H1 (cell line): Measurements from ENCODE around the gene RNF220. TPM values are rescaled to one million over a fixed set of nuclear protein-coding genes. Genes with fewer than 3 reads are reported as not detected.

Source experiments
- CTCF ChIA-PET: fragments of 300-600 bp; sonication (Branson Sonifier 250); formaldehyde crosslinking; loops from one replicate; lab custom pipeline; 2021; ENCODE audit not compliant: partially characterized antibody; lab: Charles Lee
- POLR2A ChIA-PET: fragments of 300-600 bp; sonication (Branson Sonifier 250); formaldehyde crosslinking; loops from one replicate; lab custom pipeline; 2021; ENCODE audit warnings: inconsistent platforms; ENCODE audit not compliant: partially characterized antibody; lab: Charles Lee
- DNase-seq, 2 experiments: peaks; one replicate each; pipeline versions ENCODE4 v3.0.0 to v3.0.0-alpha.2; 2010 to 2022; ENCODE audit warnings: low spot score in 2 of 2, low read depth in 1 of 2, mixed read lengths in 1 of 2
- FAIRE-seq: peaks from 2 replicates; lab custom pipeline; 2011; peaks lifted over from hg19 to GRCh38; lab: Jason Lieb, UNC
- H2AFZ ChIP-seq: 2 replicates; pipeline ENCODE4 v1.8.1; 2012; ENCODE audit warnings: low read length, inconsistent platforms
- H2AK5ac ChIP-seq: 2 replicates; pipeline ENCODE4 v1.6.1; 2013; ENCODE audit warnings: low read depth, low read length
- H2BK120ac ChIP-seq: replicated peaks from 2 replicates; pipeline ENCODE3; 2013; ENCODE audit warnings: low read depth, low read length, inconsistent platforms
- H2BK12ac ChIP-seq: 2 replicates; pipeline ENCODE4 v1.6.1; 2013; ENCODE audit warnings: low read depth, low read length
- H2BK15ac ChIP-seq: 2 replicates; pipeline ENCODE4 v1.6.1; 2013; ENCODE audit warnings: low read length
- H2BK20ac ChIP-seq: 2 replicates; pipeline ENCODE4 v1.6.1; 2013; ENCODE audit warnings: low read length
- H2BK5ac ChIP-seq: 2 replicates; pipeline ENCODE4 v1.6.1; 2013; ENCODE audit warnings: low read depth, low read length
- H3K14ac ChIP-seq: 2 replicates; pipeline ENCODE4 v1.6.1; 2013; ENCODE audit warnings: inconsistent platforms; ENCODE audit not compliant: insufficient read length
- H3K18ac ChIP-seq: 2 replicates; pipeline ENCODE4 v1.6.1; 2013; ENCODE audit warnings: low read length; ENCODE audit errors: extremely low read depth
- H3K23ac ChIP-seq: 2 replicates; pipeline ENCODE4 v1.6.1; 2013; ENCODE audit warnings: inconsistent platforms; ENCODE audit not compliant: insufficient read length
- H3K23me2 ChIP-seq: 2 replicates; pipeline ENCODE4 v1.6.1; 2013; ENCODE audit warnings: low read depth, low read length
- H3K27ac ChIP-seq: 2 replicates; pipeline ENCODE4 v1.6.1; 2011; ENCODE audit warnings: low read depth, low read length, inconsistent platforms
- H3K27me3 ChIP-seq, 4 experiments: replicated peaks in 1 of 4; 1 replicate in 1 of 4; 2 replicates in 3 of 4; pipeline versions ENCODE4 v1.6.1 to v1.8.1; 2011 to 2013; ENCODE audit warnings: low read length in 3 of 4, mild to moderate bottlenecking in 3 of 4, inconsistent platforms in 2 of 4, mixed read lengths in 2 of 4, moderate library complexity in 1 of 4; ENCODE audit not compliant: control insufficient read depth in 3 of 4, insufficient read depth in 3 of 4; ENCODE audit errors: extremely low read depth in 1 of 4
- H3K36me3 ChIP-seq, 4 experiments: 2 replicates each; pipeline versions ENCODE4 v1.6.1 to v1.8.1; 2011 to 2013; ENCODE audit warnings: mild to moderate bottlenecking in 4 of 4, low read length in 3 of 4, moderate library complexity in 2 of 4, control low read depth in 1 of 4, inconsistent platforms in 1 of 4; ENCODE audit not compliant: insufficient read depth in 4 of 4, control insufficient read depth in 2 of 4
- H3K4ac ChIP-seq: replicated peaks from 2 replicates; pipeline ENCODE3; 2013; ENCODE audit warnings: low read length, low read depth, mixed read lengths, inconsistent platforms; ENCODE audit not compliant: insufficient read length
- H3K4me1 ChIP-seq, 4 experiments: replicated peaks in 1 of 4; 1 replicate in 1 of 4; 2 replicates in 3 of 4; pipeline versions ENCODE4 v1.6.1 to v1.8.1; 2011 to 2013; ENCODE audit warnings: low read length in 3 of 4, inconsistent platforms in 2 of 4, mixed read lengths in 1 of 4; ENCODE audit not compliant: insufficient read depth in 4 of 4, control insufficient read depth in 3 of 4
- H3K4me2 ChIP-seq, 2 experiments: 2 replicates each; pipeline versions ENCODE4 v1.6.1 to v1.8.1; 2011 to 2013; ENCODE audit warnings: low read depth in 2 of 2, low read length in 2 of 2, control low read depth in 1 of 2, inconsistent platforms in 1 of 2, mild to moderate bottlenecking in 1 of 2; ENCODE audit not compliant: insufficient read depth in 1 of 2
- H3K4me3 ChIP-seq, 4 experiments: fragments of 200-600, 300-600 bp in 1 of 4; sonication (generic), shearing (Covaris generic), sonication (Bioruptor Twin) in 1 of 4; 2 replicates each; pipeline versions ENCODE4 v1.5.1 to v1.8.1; 2011 to 2016; ENCODE audit warnings: low read length in 4 of 4, low read depth in 3 of 4, control low read depth in 2 of 4, inconsistent platforms in 2 of 4, mild to moderate bottlenecking in 2 of 4, mixed read lengths in 1 of 4, moderate library complexity in 1 of 4; ENCODE audit not compliant: insufficient read depth in 2 of 4; ENCODE audit errors: extremely low read depth in 1 of 4
- H3K56ac ChIP-seq: replicated peaks from 2 replicates; pipeline ENCODE3; 2013; ENCODE audit warnings: low read depth, mild to moderate bottlenecking, mixed read lengths, low read length, inconsistent platforms; ENCODE audit not compliant: insufficient read length
- H3K79me1 ChIP-seq: 2 replicates; pipeline ENCODE4 v1.6.1; 2013; ENCODE audit warnings: low read depth, low read length, control low read depth
- H3K79me2 ChIP-seq, 2 experiments: 2 replicates each; pipeline versions ENCODE4 v1.6.1 to v1.8.1; 2012 to 2013; ENCODE audit warnings: low read length in 2 of 2, mild to moderate bottlenecking in 2 of 2, inconsistent platforms in 1 of 2; ENCODE audit not compliant: insufficient read depth in 2 of 2, control insufficient read depth in 1 of 2
- H3K9ac ChIP-seq, 4 experiments: replicated peaks in 1 of 4; 1 replicate in 1 of 4; 2 replicates in 3 of 4; pipeline versions ENCODE4 v1.6.1 to v1.8.1; 2011 to 2013; ENCODE audit warnings: low read depth in 3 of 4, low read length in 3 of 4, control low read depth in 2 of 4, mild to moderate bottlenecking in 2 of 4, moderate library complexity in 2 of 4, inconsistent platforms in 1 of 4; ENCODE audit errors: extremely low read depth in 1 of 4
- H3K9me3 ChIP-seq, 2 experiments: 2 replicates each; pipeline versions ENCODE4 v1.6.1 to v1.8.1; 2012 to 2013; ENCODE audit warnings: mild to moderate bottlenecking in 2 of 2, moderate library complexity in 2 of 2, control low read depth in 1 of 2, inconsistent platforms in 1 of 2, low read depth in 1 of 2, low read length in 1 of 2, mixed read lengths in 1 of 2; ENCODE audit not compliant: insufficient read depth in 2 of 2
- H4K20me1 ChIP-seq, 2 experiments: replicated peaks in 1 of 2; 2 replicates each; pipeline versions ENCODE3 to v1.8.1; 2011 to 2013; ENCODE audit warnings: inconsistent platforms in 2 of 2, low read length in 2 of 2, mild to moderate bottlenecking in 1 of 2; ENCODE audit not compliant: insufficient read depth in 2 of 2, control insufficient read depth in 1 of 2
- H4K5ac ChIP-seq: 2 replicates; pipeline ENCODE4 v1.6.1; 2013; ENCODE audit warnings: low read length, low read depth, mixed read lengths, inconsistent platforms; ENCODE audit not compliant: insufficient read length
- H4K8ac ChIP-seq: 2 replicates; pipeline ENCODE4 v1.8.0; 2013; ENCODE audit warnings: mild to moderate bottlenecking, moderate library complexity, low read length, inconsistent platforms; ENCODE audit not compliant: insufficient read depth; ENCODE audit errors: extremely low read depth
- H4K91ac ChIP-seq: replicated peaks from 2 replicates; pipeline ENCODE3; 2013; ENCODE audit warnings: low read length, mixed read lengths, inconsistent platforms; ENCODE audit not compliant: insufficient read length
- HDAC2 ChIP-seq, 2 experiments: fragments of 300-600 bp in 1 of 2; sonication (generic) in 1 of 2; IDR thresholded peaks; 2 replicates each; pipeline ENCODE4 v1.6.1; 2011 to 2012; ENCODE audit warnings: low read depth in 2 of 2, low read length in 2 of 2, mild to moderate bottlenecking in 2 of 2, moderate library complexity in 2 of 2, borderline replicate concordance in 1 of 2, inconsistent platforms in 1 of 2
- POU5F1 ChIP-seq: IDR thresholded peaks from 2 replicates; pipeline ENCODE4 v1.6.1; 2011; ENCODE audit warnings: low read depth, mild to moderate bottlenecking, low read length, moderate library complexity
- WGBS, 2 experiments: shearing (Covaris generic) in 1 of 2; methylation state at CpG; one replicate each; pipeline versions ENCODE4 v1.1.6 to v1.1.7; 2013 to 2015; ENCODE audit warnings: low lambda C conversion rate in 2 of 2, mixed read lengths in 2 of 2, inconsistent platforms in 1 of 2, low coverage in 1 of 2, missing lambda C conversion rate in 1 of 2; ENCODE audit not compliant: insufficient replicate concordance in 2 of 2, insufficient coverage in 1 of 2, insufficient read length in 1 of 2; ENCODE audit errors: extremely low coverage in 1 of 2, missing lambda C conversion rate in 1 of 2; 5-methylcytosine and 5-hydroxymethylcytosine counted together
- polyA plus RNA-seq, 7 experiments: library from polyadenylated mRNA; depleted of rRNA in 3 of 7; stranded (reverse) in 5 of 7; unstranded in 2 of 7; fragments of >200 nt in 5 of 7; fragments of 200-250 nt in 2 of 7; gene quantifications; 1 replicate in 5 of 7; 2 replicates in 1 of 7; 4 replicates in 1 of 7; pipeline versions ENCODE4 v1.2.1 to v1.2.3, GENCODE V29; 2011 to 2013; ENCODE audit warnings: missing spikeins in 2 of 7, mixed read lengths in 2 of 7
- total RNA-seq: library from RNA; stranded (reverse); fragmentation: NEBNext Ultra II Directional; extraction: Animal tissue kit (Norgen Biotek cat#: 25700); gene quantifications from 2 replicates; pipeline ENCODE4 v1.2.1, GENCODE V29; 2021
- TF ChIP-seq, protein P1 (sequence below): IDR thresholded peaks from 2 replicates; pipeline ENCODE4 v1.6.1; 2011; ENCODE audit warnings: low read depth, mild to moderate bottlenecking, low read length; ENCODE audit not compliant: insufficient read depth

RNF220 gene
- total and polyA plus RNA-seq, 2 of the 8 experiments (the other 6 are each of a cell fraction or from before 2014, with no cell fraction given): 123 to 160 TPM

DNA sequence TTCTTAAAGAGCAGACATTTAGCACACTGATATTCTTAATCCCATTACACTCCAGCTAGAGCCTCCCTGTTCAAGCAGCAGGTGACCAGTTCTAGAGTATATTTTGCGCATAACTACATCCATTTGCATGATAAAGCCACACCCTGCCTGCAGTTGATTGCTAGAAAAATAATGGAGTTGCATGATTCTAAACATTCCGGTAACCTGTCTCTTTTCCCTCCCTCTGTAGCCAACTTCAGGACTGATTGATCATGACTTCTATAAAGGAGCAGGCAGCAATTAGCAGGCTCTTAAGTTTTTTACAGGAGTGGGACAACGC is 284.4 kb downstream of the RNF220 start:
- no peak overlapping the region for H3K4me2 ChIP-seq
- H2BK5ac ChIP-seq: no peak overlapping the region
- POLR2A ChIA-PET: interaction anchor here (0.7 kb wide), 1 partner anchor 10 kb away, joined by 3 read pairs; no protein-coding TSS in a partner anchor

More for the DNA sequence above, 284.4 kb downstream of the RNF220 start:
- Histone ChIP-seq H2AK5ac (no peak overlapping the region), H3K4me1 (peaks cover 0 to 9% (median 4%) of the 10 kb centered on the region in 4 experiments; a peak in 3 of 7 replicates), H3K9me3 (no peaks in the 10 kb centered on the region), H3K27ac (no peak overlapping the region), H3K9ac (no peak overlapping the region), H3K27me3 (no peaks in the 10 kb centered on the region), H3K23ac (no peak overlapping the region), H4K8ac (no peak overlapping the region), H2BK15ac (no peak overlapping the region), H3K18ac (no peak overlapping the region), H3K56ac (no peak overlapping the region), H3K79me2 (no peaks in the 10 kb centered on the region), H2BK20ac (no peak overlapping the region), H2BK12ac (no peak overlapping the region), H3K23me2 (no peaks in the 10 kb centered on the region), H3K4ac (no peak overlapping the region), H4K5ac (no peak overlapping the region), H2AFZ (no peak overlapping the region), H2BK120ac (no peak overlapping the region), H4K20me1 (no peaks in the 10 kb centered on the region), H4K91ac (no peak overlapping the region), H3K14ac (no peak overlapping the region), H3K79me1 (no peaks in the 10 kb centered on the region), H3K36me3 (no peaks in the 10 kb centered on the region), H3K4me3 (no peak overlapping the region)
- CTCF ChIA-PET: interaction anchor here (1.0 to 2.0 kb wide), 2 partner anchors 18 to 37 kb away, joined by 3 to 6 read pairs; no protein-coding TSS in a partner anchor
- FAIRE-seq: no peak
- 81% methylated on average over 3 of the region's 3 CpGs; no CpG with 5 or more reads in 1 of the 2 experiments for WGBS, 2 experiments
- no peak for DNase-seq
- 0 out of 4 replicates have a peak, but pooled peaks of 1 of the 2 experiments have one; percentile 49 for TF ChIP-seq HDAC2 (IDR thresholded peaks at IDR 0.05; ENCODE audit: borderline replicate concordance in 1 of 2, low read depth in 2 of 2, low read length in 2 of 2)
- TF ChIP-seq, protein P1, sequence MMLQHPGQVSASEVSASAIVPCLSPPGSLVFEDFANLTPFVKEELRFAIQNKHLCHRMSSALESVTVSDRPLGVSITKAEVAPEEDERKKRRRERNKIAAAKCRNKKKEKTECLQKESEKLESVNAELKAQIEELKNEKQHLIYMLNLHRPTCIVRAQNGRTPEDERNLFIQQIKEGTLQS: no peak
- peak; percentile 69; the same call in 1 of the 2 replicates for TF ChIP-seq POU5F1
